Ishikawa (cell line): Measurements from ENCODE around the gene TMEM132D.

Source experiments
- CEBPB ChIP-seq: IDR thresholded peaks from 2 replicates; pipeline ENCODE4 v1.6.1; 2012
- CREB1 ChIP-seq: IDR thresholded peaks from 2 replicates; pipeline ENCODE4 v1.6.1; 2012; ENCODE audit warnings: low read depth
- EGR1 ChIP-seq: IDR thresholded peaks from 2 replicates; pipeline ENCODE4 v1.6.1; 2012
- EP300 ChIP-seq: IDR thresholded peaks from 2 replicates; pipeline ENCODE4 v1.6.1; 2012; ENCODE audit warnings: borderline replicate concordance
- FOXM1 ChIP-seq: IDR thresholded peaks from 2 replicates; pipeline ENCODE4 v1.6.1; 2012; ENCODE audit warnings: low read depth, borderline replicate concordance
- MAX ChIP-seq: IDR thresholded peaks from 2 replicates; pipeline ENCODE4 v1.6.1; 2012
- NFIC ChIP-seq: IDR thresholded peaks from 2 replicates; pipeline ENCODE4 v1.6.1; 2012
- RAD21 ChIP-seq: IDR thresholded peaks from 2 replicates; pipeline ENCODE4 v1.6.1; 2012; ENCODE audit warnings: low read depth
- REST ChIP-seq: IDR thresholded peaks from 2 replicates; pipeline ENCODE4 v1.6.1; 2012; ENCODE audit warnings: low read depth, mild to moderate bottlenecking
- TAF1 ChIP-seq: IDR thresholded peaks from 2 replicates; pipeline ENCODE4 v1.6.1; 2012; ENCODE audit warnings: low read depth, mild to moderate bottlenecking
- TCF12 ChIP-seq: IDR thresholded peaks from 2 replicates; pipeline ENCODE4 v1.6.1; 2012; ENCODE audit warnings: low read depth
- TEAD4 ChIP-seq: IDR thresholded peaks from 2 replicates; pipeline ENCODE4 v1.6.1; 2012
- USF1 ChIP-seq: IDR thresholded peaks from 2 replicates; pipeline ENCODE4 v1.6.1; 2012
- YY1 ChIP-seq: IDR thresholded peaks from 2 replicates; pipeline ENCODE4 v1.6.1; 2012; ENCODE audit warnings: low read depth
- ZBTB7A ChIP-seq: IDR thresholded peaks from 2 replicates; pipeline ENCODE4 v1.6.1; 2012; ENCODE audit warnings: low read depth

TMEM132D gene

GRCh38 chr12:129269756-129270495, 633.9 kb downstream of the TMEM132D start:
- TF ChIP-seq MAX = no peak
- TF ChIP-seq FOXM1 = no peak
- TF ChIP-seq TCF12 = no peak
- TF ChIP-seq ZBTB7A = no peak
- TF ChIP-seq CEBPB = no peak
- no peak for TF ChIP-seq NFIC
- TF ChIP-seq CREB1 = no peak
- TF ChIP-seq REST = no peak
- no peak for TF ChIP-seq TAF1
- no peak for TF ChIP-seq TEAD4

- no peak for TF ChIP-seq YY1
- TF ChIP-seq EP300 = no peak
- TF ChIP-seq MAX = no peak
These were observed 645.0 kb downstream of the TMEM132D start for GRCh38 chr12:129258781-129259318.

- no peak for TF ChIP-seq USF1
- TF ChIP-seq ZBTB7A = no peak
- no peak for TF ChIP-seq MAX
- no peak for TF ChIP-seq CEBPB
- no peak for TF ChIP-seq TCF12
- TF ChIP-seq RAD21 = no peak
- TF ChIP-seq FOXM1 = no peak
- TF ChIP-seq TEAD4 = no peak
- TF ChIP-seq REST = no peak
- no peak for TF ChIP-seq CREB1
- no peak for TF ChIP-seq YY1
- no peak for TF ChIP-seq EP300
- no peak for TF ChIP-seq TAF1
- no peak for TF ChIP-seq NFIC
- TF ChIP-seq EGR1 = no peak
These were observed 646.3 kb downstream of the TMEM132D start for GRCh38 chr12:129257524-129257923.

GRCh38 chr12:129246630-129247029, 657.2 kb downstream of the TMEM132D start:
- no peak for TF ChIP-seq ZBTB7A
- TF ChIP-seq TAF1 = no peak
- TF ChIP-seq CREB1 = no peak
- TF ChIP-seq TCF12 = no peak
- no peak for TF ChIP-seq EP300
- TF ChIP-seq RAD21 = no peak
- TF ChIP-seq FOXM1 = no peak
- no peak for TF ChIP-seq TEAD4
- no peak for TF ChIP-seq USF1
- TF ChIP-seq CEBPB = no peak

- TF ChIP-seq CREB1 (no peak), ZBTB7A (no peak), EP300 (no peak), TAF1 (no peak), RAD21 (no peak), CEBPB (no peak), YY1 (no peak), MAX (no peak), TCF12 (no peak), NFIC (no peak), TEAD4 (no peak), USF1 (no peak)
These were observed 658.1 kb downstream of the TMEM132D start for GRCh38 chr12:129245769-129246168.
